Activated effector memory CD4-positive, alpha-beta T cell treated with Interleukin-2 at 50 U/mL for 16 hours (primary cell): ENCODE measurements around the gene MAPK10.
"Not testable (repeated sequence)": the region's sequence is repeated elsewhere in the genome, so short reads cannot be mapped to it uniquely, and the experiment has no call there.

Experiments
- DNase-seq: peaks from one replicate; pipeline ENCODE4 v3.0.0-alpha.2; 2020

MAPK10 gene

DNA sequence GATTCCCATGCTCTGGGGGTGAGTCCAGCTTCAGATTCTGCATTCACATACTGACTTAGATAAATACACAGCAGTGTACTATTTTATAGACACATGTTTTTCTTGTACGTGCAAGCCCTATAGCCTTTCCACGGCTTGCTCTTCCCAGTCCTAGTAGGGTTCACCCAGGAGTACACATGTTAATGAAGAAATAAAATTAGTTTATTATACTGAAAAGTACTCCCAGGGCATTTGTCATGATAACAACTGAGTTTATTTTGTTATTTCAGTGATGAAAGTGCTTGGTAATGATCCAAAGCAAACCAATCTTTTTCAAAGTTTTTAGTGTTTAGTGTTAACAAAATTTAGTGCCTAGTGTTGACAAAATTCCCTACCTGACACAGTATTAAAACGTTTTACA, 21.3 kb downstream of the MAPK10 start:
- no peak for DNase-seq

DNA sequence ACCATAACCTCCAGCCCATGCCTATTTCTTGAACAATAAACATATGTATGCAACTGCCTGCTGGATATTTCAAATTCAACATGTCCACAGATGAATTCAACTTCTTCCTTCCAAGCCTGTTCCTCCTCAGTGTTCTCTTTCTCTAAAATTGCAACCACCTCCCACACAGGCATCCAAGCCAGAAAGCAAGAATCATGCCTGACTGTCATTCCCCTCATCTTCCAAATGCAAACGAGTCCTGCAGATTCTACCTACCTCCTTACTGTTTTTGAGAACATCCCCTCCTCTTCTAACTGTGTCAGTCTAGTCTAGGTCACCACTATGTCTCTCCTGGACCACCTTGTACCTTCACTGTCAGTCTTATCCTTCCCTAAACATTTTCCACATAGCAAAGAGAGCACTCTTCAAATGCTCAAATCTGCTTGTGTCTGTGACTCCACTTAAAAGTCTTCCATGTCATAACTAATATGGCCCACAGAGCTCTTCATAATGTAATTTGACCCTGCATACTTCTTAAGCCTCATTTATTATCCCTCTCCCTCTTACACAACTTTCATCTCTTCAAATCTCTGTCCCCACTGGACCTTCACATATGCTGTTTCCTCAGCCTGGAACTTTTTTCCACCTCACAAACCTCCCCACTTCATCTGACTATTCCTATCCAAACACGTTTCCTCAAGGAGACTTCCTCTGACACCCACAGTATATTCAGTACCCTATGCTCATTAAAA, 25.7 kb downstream of the MAPK10 start:
- no peak for DNase-seq

DNA sequence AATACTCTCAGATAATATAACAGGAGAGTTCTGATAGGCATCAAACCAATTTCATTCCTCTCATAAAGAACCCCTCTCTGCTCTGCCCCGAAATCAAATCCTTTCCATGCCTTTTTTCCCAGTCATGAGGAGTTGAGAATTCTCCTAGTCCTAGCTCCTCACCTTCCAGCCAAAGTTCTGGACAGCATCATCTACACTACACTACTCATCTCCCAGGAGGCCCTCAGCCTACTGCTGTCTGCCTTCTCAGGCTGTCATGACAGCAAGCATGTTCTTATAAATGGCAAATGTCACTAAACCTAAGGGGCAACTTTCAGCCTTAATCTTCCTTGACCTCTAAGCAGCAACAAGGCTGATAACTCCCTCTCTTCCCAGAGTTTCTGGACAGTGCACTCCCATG, 26.6 kb downstream of the MAPK10 start:
- no peak for DNase-seq

DNA sequence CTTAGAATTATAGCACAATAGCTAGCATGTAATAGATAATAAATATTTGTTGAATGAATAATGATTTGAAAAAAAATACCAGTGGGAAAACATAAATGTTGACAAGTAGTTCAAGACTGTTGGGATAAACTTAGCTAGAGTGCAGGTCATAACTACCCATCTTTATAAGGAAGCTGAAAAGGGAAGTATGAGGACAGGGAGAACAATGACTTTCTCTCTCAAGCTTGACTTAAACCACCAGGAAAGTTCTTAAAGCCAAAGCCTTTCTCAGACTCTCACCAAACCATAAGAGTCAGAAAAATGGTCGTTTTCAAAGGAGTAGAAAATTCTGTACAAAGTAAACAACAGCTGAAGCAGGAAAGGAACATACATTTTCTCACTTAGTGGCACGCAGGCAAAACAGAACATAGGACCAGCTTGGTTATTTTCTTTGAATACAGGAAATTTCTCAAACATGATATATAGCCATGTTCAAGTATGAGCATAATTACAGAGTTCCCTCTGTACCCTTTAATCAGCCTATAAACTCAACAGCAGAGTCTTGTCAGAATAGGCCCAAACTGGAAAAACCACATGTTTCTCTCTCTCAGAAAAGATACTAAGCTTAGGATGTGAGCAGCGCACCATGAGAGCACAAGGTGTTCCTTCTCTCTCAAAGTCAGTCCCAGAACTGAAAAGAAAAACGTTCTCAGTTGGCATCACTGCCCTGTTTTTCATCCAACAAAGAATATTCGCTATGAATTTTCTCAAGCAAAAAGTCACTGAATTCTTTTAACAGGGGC, 28.7 kb downstream of the MAPK10 start:
- no peak for DNase-seq

DNA sequence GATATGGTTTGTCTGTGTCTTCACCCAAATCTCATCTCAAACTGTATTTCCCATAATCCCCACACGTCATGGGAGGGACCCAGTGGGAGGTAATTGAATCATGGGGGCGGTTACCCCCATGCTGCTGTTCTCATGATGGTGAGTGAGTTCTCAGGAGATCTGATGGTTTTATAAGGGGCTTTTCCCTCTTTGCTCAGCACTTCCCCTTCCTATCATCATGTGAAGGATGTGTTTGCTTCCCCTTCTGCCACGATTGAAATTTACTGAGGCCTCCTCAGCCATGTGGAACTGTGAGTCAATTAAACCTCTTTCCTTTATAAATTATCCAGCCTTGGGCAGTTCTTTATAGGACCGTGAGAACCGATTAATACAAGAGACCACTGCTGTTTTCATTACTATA, 29.4 kb downstream of the MAPK10 start:
- not testable (repeated sequence) for DNase-seq

DNA sequence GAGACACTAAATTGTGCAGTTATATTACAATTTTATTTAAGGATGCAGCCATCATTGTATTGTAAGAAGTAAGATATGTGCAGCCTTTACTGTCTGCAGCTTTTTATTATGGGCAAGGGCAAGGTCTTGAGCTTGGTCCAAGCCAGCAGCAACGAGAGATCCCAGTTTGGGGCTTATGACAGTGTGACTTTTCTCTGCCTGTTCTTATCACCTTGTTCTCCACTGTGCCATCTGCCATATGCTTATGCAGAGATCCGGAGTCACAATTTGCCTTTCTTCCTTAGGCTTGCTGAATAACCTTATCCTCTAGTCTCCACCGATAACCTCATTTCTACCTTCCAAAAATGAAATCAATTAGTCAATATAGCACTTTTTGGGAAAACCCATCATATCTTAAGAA, 30.4 kb downstream of the MAPK10 start:
- no peak for DNase-seq

DNA sequence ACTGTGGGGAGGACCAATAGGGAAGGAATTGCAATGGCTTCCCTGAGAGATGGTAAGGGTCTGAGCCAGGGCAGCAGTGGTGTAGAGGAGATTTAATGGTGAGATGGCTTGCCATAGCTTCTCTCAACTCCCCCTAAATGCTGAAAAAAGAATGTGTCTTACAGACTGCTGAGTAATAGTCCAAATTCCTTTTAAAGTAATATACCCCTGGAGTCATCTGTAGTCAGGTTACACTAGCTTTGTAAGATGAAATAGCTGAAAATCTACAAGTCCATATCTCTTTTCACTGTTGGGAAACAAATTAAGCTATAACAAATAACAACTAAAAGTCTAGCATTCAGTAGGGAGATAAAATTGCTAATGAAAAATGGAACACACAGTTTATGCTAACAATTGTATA, 33.5 kb downstream of the MAPK10 start:
- DNase-seq, result no peak

DNA sequence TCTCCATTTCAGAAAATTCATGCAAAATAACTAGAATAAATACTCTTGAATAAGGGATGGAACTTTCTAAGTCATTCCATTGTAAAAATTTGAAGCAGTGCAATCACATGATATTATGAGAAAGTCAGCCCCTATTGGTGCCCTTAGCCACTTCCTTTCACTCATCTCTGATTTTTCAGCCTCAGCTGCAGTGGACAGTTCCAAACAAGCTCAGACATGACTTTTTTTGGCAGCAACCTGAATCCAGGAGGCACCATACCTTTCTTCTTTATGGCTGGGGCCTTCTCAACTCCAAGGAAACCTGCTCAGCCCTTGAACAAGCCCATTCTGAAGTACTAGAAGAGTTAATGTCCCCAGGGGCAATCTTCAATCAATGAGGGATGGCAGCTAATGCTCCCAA, 40.5 kb downstream of the MAPK10 start:
- no peak for DNase-seq

DNA sequence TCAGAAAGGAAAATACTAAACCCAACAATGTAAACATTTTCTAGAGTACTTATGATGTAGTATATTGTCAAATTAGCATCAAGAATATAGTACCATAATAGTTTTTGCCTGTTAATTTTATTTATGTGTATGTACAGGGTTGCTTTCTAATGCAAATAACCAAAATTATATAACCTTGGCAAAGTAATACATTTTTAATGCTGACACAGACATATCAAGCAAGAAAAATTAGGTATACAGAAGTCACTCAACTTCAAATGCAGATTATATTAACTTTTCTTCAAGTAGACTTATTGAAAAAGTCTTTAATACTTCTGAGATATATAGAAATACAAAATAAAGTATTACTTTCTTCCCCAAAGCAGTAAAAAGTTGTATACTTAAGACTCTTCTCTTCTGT, 44.3 kb downstream of the MAPK10 start:
- DNase-seq, result no peak

DNA sequence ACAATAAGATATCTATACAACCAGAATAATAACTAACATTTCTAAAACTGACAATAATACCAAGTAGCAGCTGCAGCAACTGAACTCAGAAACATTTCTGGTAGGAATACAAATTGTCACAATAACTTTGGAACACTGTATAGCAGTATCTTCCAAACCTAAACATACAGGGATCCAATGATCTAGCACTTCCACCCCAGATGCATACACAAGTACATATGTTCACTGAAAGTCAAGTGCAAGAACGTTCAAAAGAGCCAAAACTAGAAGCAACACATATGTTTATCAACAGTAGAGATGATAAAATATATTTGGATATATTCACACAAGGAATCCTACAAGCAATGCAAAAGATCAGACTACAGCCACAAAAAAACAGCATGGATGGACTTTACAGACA, 46.2 kb downstream of the MAPK10 start:
- DNase-seq, result no peak

DNA sequence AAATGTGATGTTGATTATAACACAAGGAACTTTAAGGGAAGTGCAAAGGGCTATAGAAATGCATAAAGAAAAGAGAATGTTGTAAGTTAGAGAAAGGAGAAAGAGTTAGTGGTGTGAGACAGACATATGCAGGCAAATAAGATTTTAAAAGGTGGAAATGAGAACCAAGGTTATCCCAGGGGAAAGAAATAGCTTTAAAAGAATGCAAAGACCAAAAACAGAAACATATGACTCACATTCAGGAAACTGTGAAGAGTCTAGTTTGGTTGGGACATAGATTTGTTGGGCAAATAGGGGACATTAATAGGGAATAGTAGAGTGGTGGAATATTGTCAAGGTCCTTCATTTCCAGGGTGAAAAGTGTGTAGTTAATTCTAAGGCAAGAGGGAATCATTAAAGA, 52.4 kb downstream of the MAPK10 start:
- DNase-seq, result no peak

DNA sequence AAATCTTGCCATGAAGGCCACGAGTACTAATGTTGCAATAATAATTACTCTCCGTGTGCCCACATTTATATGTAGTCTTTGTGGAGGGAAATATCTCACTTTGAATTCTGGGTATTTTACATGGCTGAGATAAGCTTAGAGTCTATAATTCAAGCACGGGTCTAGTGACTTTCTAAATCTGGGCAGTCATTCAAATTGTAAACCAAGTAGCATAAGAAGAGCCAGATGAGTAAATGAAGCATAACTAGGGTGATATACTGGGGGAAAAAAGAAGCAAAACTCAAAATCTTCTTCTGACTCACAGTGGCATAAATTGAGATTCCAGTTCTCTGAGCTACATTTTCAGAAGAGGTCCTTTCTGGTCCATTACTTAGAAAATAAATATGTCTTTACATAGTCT, 53.0 kb downstream of the MAPK10 start:
- DNase-seq, result no peak

DNA sequence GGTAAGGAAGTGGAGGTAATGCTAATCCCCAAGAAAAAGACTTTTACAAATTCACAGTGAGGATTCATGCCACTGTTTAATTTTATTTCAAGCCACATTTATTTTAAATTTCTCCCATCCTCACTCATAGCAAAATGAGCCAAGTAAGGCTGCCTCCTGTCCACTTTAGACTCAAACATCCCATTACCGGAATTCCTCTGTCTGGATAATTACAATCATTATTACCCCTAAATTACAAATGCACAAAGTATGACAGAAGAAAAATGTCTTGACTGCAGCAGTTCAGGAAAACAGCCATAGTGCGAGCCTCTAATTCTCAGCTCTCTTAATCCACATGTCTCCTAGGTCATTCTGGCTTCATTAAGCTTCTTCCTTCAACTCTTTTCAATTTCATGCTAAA, 57.0 kb downstream of the MAPK10 start:
- no peak for DNase-seq

DNA sequence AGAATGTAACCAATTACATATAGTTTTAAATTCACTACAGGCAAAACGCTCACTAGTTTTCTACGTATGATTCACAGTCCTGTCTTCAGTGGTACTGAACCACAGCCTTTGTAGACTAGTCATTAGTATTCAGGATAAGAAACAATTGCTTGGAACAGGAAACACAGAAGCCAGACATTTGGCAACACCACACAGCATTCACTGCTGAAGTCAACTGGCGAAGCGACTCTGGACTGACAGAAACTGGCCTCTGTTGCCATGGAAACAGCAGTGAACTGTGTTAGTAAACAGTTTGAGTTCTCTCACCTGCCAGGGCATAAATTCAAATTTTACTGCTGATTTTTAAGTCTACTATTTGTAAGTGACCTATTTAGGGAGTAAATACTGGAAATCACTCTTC, 57.6 kb downstream of the MAPK10 start:
- no peak for DNase-seq

DNA sequence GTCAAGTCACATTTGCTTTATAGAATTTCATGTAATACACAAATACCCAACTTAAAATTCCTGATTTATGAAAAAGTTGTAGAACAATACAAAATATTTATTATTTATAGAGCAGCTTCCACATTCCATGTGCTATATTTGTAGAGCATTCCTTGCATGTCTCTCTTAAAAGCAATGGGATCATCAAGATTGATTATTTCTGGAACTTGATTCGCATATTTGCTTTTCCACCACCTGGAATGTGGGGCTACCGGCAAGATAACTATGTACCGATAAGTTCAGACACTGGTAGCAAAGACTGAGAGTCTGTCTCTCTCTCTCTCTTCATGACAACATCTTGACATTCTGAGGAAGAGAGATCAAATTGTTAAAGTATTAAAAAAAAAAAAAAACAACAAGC, 59.3 kb downstream of the MAPK10 start:
- DNase-seq, result no peak

DNA sequence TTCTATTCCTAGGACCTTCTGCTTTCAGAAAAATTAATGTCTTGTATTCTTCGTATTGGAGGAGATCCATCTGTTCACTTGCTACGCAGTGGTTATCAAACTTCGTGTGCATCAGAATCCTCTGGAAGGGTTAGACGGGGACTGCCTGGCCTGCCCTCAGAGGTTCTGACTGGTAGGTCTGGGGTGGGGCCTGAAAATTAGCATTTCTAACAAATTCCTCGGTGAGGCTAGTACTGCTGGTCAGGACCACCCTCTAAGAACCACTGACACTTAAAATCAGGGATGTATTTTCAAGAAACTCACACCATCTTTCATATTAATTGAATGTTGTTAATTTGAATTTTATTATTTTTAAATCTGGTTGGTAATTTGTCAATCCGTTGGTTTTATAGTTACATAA, 63.0 kb downstream of the MAPK10 start:
- DNase-seq, result no peak

DNA sequence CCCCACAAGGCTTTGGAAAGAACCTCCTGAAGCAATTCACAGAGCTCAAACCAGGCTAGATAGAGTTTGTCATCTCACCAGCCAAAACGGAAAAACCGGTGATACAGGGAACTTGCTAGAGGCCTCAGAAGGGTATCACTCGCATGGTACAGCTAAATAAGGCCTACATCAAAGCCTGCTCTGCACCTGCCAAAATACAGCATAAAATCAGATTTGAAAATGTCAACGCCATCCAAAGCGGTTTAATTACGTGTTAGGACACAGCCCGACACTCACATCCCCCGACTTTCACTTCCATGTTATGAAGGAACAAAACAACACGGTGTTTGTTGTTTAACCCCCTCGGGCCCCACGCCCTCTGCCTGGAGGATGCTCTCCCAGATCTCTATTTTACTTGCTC, 65.0 kb downstream of the MAPK10 start:
- DNase-seq, result no peak

DNA sequence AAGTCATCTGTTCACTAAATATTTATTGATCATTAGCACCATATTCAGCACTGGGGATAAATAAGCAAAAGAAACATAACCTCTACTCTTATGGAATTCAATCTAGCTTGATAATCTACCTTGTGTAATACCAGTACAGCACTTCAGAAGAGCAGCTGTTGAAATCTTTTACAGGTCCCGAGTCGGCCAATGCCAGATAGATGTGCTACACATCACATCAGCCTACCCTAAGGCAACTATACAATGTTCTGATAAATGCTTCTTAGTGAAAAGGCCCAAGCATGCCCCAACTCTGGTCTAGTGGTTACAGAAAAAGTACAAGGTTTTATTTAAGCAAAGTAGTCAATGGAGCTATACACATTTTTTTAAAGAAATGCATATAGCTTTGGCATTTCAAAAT, 68.7 kb downstream of the MAPK10 start:
- DNase-seq, result no peak

DNA sequence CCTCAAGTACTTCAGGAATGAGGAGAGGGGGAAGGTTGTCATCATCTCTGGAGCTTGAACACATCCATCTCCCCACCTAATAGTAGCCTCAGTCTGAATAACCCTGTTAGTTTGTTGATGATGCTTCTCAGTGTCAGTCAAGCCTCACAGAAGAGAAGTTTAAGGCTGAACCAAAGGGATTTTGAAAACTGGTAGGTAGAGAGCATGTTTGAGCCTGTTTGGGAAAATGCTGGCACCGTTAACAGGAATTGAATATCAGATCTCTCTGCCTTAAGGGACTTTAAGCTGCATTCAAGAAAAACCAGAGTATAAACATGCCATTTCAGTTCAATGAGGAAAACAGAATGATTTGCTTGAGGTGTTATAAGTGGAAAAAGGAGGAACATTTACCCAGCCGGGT, 73.1 kb downstream of the MAPK10 start:
- DNase-seq, result no peak

DNA sequence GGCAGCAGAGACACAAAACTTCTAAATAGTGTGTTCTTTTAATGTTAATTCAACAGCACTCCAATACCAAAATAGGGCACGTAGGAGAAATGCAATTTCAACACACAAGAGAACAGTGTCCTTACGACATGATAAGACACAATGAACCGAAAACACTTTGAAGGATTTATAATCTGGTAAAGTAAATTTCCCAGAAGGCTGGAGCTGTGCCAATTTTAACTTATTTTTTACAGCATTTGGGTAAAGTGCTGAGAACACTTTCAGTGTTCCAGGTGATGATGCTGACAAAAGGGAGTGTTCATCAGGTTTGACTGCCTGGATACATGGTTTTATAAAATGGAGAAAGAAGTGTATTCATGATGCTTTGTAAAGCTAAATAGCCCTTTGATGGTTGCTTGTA, 76.5 kb downstream of the MAPK10 start:
- no peak for DNase-seq

DNA sequence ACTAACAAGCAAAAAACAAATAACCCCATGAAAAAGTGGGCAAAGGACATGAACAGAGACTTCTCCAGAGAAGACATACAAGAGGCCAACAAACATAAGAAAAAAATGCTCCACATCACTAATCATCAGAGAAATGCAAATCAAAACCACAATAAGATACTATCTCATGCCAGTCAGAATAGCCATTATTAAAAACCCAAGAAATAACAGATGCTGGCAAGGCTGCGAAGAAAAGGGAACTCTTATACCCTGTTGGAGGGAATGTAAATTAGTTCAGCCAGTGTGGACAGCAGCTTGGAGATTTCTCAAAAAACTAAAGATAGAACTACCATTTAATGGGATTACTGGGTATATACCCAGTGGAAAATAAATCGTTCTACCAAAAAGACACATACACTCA, 79.6 kb downstream of the MAPK10 start:
- no peak for DNase-seq

DNA sequence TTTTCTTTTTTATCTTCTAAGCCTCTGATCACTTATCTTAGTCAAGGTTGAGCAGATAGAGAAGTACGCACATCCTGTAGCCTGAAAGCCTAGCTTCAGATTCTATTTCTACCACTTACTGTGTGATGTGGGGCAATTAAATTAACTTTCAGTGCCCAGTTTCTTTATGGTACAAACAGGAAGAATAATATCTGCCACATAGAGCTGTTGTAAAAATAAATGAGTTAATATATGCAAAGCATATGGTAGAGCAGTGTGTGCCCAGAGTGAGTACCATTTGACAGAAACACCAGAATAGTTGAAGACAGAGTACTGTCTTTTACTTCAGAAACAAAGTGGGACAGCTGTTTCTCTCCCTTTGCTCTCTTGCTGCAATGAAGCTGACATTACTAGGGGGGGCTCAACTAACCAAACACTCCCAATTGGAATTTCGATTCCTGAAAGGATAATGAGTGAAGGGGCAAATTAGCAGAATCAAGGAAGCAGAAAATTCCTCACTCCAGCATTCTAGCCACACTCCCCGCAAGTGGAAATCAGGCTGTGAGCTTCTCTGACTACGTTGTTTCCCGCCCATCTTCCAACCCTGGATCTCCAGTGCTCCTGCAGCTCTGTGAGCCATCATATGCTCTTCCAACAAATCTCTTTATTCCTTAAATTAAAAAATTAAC, 80.4 kb downstream of the MAPK10 start:
- DNase-seq, result no peak

DNA sequence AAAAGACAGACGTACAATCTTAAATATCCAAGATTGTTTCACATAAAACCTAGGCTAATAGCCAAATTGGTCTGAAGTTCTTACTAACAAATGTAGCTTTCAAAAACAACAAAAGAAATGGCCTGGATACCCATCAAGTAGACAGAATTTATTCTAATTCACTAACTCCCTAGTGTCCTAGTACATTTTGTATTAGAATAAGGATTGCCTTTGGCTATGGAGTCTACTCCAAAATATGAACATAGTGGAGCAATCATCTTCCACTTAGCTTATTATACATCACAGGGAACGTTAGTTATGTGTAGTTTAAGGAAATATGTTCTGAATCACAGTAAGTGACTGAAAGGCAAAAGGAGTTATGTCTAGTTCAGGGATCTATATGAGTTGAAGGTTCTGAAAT, 81.7 kb downstream of the MAPK10 start:
- DNase-seq, result no peak

DNA sequence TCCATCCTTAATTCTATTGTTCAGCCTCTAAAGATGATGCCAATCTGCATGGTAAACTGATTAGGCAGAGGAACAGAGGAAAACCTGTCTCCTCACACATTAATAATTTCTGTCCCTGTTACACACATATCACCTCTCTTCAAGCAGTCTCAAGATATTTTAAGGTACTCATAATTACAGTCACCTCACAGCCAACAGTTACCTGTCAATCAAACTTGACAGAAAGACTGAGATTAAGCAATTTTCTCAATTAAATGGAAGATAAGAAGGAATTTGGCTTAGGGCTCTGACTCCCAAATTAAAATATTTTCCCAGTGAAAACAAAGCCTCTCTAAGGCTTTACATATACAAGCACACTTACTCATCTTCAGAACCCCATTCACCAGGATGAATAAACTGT, 85.2 kb downstream of the MAPK10 start:
- no peak for DNase-seq
